Esophagus squamous epithelium (tissue), 5 donors: Measurements from ENCODE around the gene OPCML. TPM values are rescaled to one million over a fixed set of nuclear protein-coding genes. Genes with fewer than 3 reads are reported as not detected.
"Not testable (repeated sequence)": the region's sequence is repeated elsewhere in the genome, so short reads cannot be mapped to it uniquely, and the experiment has no call there.

ENCODE experiments used
- DNase-seq: peaks from one replicate; lab custom pipeline; 2025; lab: John Stamatoyannopoulos, UW
- H3K27ac ChIP-seq, 4 donors: fragments of 200-600 bp; sonication (generic); one replicate each; pipeline ENCODE4 v1.5.1; 2016 to 2019; ENCODE audit warnings: mild to moderate bottlenecking in 1 of 4
- H3K27me3 ChIP-seq, 4 donors: fragments of 200-600 bp; sonication (generic); 1 replicate in 3 of 4; 2 replicates in 1 of 4; pipeline versions ENCODE4 v1.5.1 to v1.6.0; 2017 to 2021; ENCODE audit warnings: antibody characterized with exemption in 1 of 4
- H3K36me3 ChIP-seq, 3 donors: fragments of 200-600 bp; sonication (generic); one replicate each; pipeline ENCODE4 v1.5.1; 2016 to 2019
- H3K4me1 ChIP-seq, 3 donors: fragments of 200-600 bp; sonication (generic); one replicate each; pipeline ENCODE4 v1.5.1; 2017 to 2019
- H3K4me3 ChIP-seq, 4 donors: fragments of 200-600 bp; sonication (generic); 1 replicate in 3 of 4; 2 replicates in 1 of 4; pipeline ENCODE4 v1.5.1; 2016 to 2019; ENCODE audit warnings: mild to moderate bottlenecking in 2 of 4, moderate library complexity in 1 of 4
- H3K9me3 ChIP-seq, 3 donors: fragments of 200-600 bp; sonication (generic); one replicate each; pipeline ENCODE4 v1.5.1; 2016 to 2019
- CTCF ChIP-seq, 6 experiments: fragments of 450-650 bp in 4 of 6; fragments of 200-600 bp in 2 of 6; sonication (generic) in 2 of 6; IDR thresholded peaks; one replicate each; pipeline ENCODE4 v1.5.1; 2016 to 2019; ENCODE audit warnings: antibody characterized with exemption in 6 of 6, mild to moderate bottlenecking in 4 of 6, moderate library complexity in 4 of 6
- POLR2A ChIP-seq, 4 donors: fragments of 450-650 bp; IDR thresholded peaks; one replicate each; pipeline ENCODE4 v1.6.1; 2017; ENCODE audit warnings: antibody characterized with exemption in 4 of 4, mild to moderate bottlenecking in 4 of 4, moderate library complexity in 3 of 4
- WGBS, 2 donors: methylation state at CpG; one replicate each; pipeline ENCODE4 v1.1.5; 2018; 5-methylcytosine and 5-hydroxymethylcytosine counted together
- intact Hi-C: fragments of 100-400 bp; cut with DNase I; formaldehyde crosslinking; loops from one replicate; pipeline ENCODE4 v1.15.0; 2022
- total RNA-seq, 4 donors: library from RNA; depleted of rRNA; stranded (reverse); fragments of >200 nt; gene quantifications; one replicate each; pipeline ENCODE4 v1.1.0, GENCODE V29; 2016
- donor health status: DM: yes; HTN: yes; CAD: no.

The OPCML gene
- total RNA-seq, 4 donors from 2014 or later = under 0.01 TPM; not detected in 3

DNA sequence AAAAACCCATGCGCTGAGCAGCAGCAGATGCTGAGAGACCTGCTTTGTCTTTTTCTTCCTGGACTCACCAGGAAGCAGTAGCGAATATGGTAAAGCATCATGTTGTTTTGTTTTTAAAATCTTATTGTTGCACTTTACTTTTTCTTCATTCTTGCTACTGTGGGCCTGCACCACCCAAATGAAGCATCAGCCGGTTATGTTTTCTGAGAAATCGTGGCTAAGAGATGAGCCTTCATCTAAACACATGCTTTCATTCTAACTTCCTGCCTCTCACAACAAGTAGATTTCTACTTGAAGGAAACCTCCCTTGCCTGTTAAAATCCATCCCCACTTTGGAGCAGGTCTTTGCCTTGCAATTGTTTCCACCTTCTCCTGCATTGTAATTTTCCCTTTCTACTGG is 1136.0 kb downstream of the OPCML start:
- H3K9me3 ChIP-seq = peaks cover 0 to 7% (median 7%) of the 10 kb centered on the region in 3 donors
- 84 to 88% methylated on average over 4 of the region's 4 CpGs for WGBS, 2 donors
- DNase-seq = no peak
- no peak overlapping the region for H3K27ac ChIP-seq
- intact Hi-C loops = no loop called here
- H3K4me1 ChIP-seq = no peaks in the 10 kb centered on the region
- peaks cover 0 to 2% (median 0%) of the 10 kb centered on the region in 4 donors for H3K27me3 ChIP-seq
- no peak overlapping the region for H3K4me3 ChIP-seq
- TF ChIP-seq CTCF (IDR thresholded peaks at IDR 0.05) (no peak), POLR2A (IDR thresholded peaks at IDR 0.05) (no peak)
- no peaks in the 10 kb centered on the region for H3K36me3 ChIP-seq

- H3K4me3 ChIP-seq = no peak overlapping the region
- H3K27me3 ChIP-seq = no peaks in the 10 kb centered on the region
- H3K4me1 ChIP-seq = no peaks in the 10 kb centered on the region
- TF ChIP-seq CTCF (IDR thresholded peaks at IDR 0.05) = no peak
- TF ChIP-seq POLR2A (IDR thresholded peaks at IDR 0.05) = no peak
- no peaks in the 10 kb centered on the region for H3K36me3 ChIP-seq
- peaks cover 0 to 16% (median 7%) of the 10 kb centered on the region in 3 donors for H3K9me3 ChIP-seq
- intact Hi-C loops = no loop called here
- H3K27ac ChIP-seq = no peak overlapping the region
- DNase-seq = no peak
Measured at GRCh38 chr11:132395434-132395833, 1136.9 kb downstream of the OPCML start.

GRCh38 chr11:132379540-132379939 is 1152.8 kb downstream of the OPCML start:
- TF ChIP-seq CTCF (IDR thresholded peaks at IDR 0.05) (no peak), POLR2A (IDR thresholded peaks at IDR 0.05) (no peak)
- H3K4me1 ChIP-seq = no peaks in the 10 kb centered on the region
- DNase-seq = no peak
- intact Hi-C loops = no loop called here
- H3K4me3 ChIP-seq = no peak overlapping the region
- H3K9me3 ChIP-seq = peaks cover 0 to 17% (median 0%) of the 10 kb centered on the region in 3 donors
- no peaks in the 10 kb centered on the region for H3K27me3 ChIP-seq
- no peak overlapping the region for H3K27ac ChIP-seq
- H3K36me3 ChIP-seq = no peaks in the 10 kb centered on the region
- WGBS, 2 donors = 69 to 83% methylated on average over 2 to 3 of the region's 3 CpGs

- Histone ChIP-seq H3K27ac (no peak overlapping the region), H3K4me1 (no peaks in the 10 kb centered on the region), H3K4me3 (no peak overlapping the region), H3K36me3 (no peaks in the 10 kb centered on the region), H3K27me3 (no peaks in the 10 kb centered on the region), H3K9me3 (peaks cover 0 to 3% (median 0%) of the 10 kb centered on the region in 3 donors)
- 85 to 92% methylated on average over 4 of the region's 4 CpGs for WGBS, 2 donors
- DNase-seq = no peak
- TF ChIP-seq CTCF (IDR thresholded peaks at IDR 0.05) = no peak
- intact Hi-C loops = no loop called here
Measured at GRCh38 chr11:132373405-132374143, 1158.7 kb downstream of the OPCML start.

DNA sequence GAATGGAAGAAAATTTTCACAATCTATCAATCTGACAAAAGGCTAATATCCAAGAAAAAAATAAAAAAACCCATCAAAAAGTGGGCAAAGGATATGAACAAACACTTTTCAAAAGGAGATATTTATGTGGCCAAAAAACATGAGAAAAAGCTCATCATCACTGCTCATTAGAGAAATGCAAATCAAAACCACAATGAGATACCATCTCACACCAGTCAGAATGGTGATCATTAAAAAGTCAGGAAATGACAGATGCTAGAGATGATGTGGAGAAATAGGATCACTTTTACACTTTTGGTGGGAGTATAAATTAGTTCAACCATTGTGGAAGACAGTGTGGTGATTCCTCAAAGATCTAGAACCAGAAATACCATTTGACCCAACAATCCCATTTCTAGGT is 1162.2 kb downstream of the OPCML start:
- H3K9me3 ChIP-seq, H3K36me3 ChIP-seq, H3K4me3 ChIP-seq, H3K4me1 ChIP-seq, H3K27me3 ChIP-seq, H3K27ac ChIP-seq, intact Hi-C loops, DNase-seq: not testable (repeated sequence)
